CD4-positive, alpha-beta memory T cell (primary cell): ENCODE results near the gene BOD1L1. TPM values are rescaled to one million over a fixed set of nuclear protein-coding genes. Genes with fewer than 3 reads are reported as not detected.
"Not testable (repeated sequence)": the region's sequence is repeated elsewhere in the genome, so short reads cannot be mapped to it uniquely, and the experiment has no call there.

ENCODE experiments used
- CTCF ChIA-PET: fragments of 350-600 bp; sonication (Branson Sonifier 250); formaldehyde crosslinking; loops from one replicate; lab custom pipeline; 2021; ENCODE audit warnings: inconsistent platforms; ENCODE audit not compliant: partially characterized antibody; lab: Charles Lee
- POLR2A ChIA-PET: fragments of 350-600 bp; sonication (Branson Sonifier 250); formaldehyde crosslinking; loops from one replicate; lab custom pipeline; 2021; ENCODE audit not compliant: partially characterized antibody; lab: Charles Lee
- DNase-seq, 5 donors: peaks; one replicate each; pipeline versions ENCODE4 v3.0.0 to v3.0.0-alpha.2; 2020 to 2022; ENCODE audit warnings: mixed read lengths in 1 of 5
- H3K27ac ChIP-seq: one replicate; pipeline ENCODE4 v1.7.0; 2013; ENCODE audit warnings: low read depth, low read length
- H3K27me3 ChIP-seq: 2 replicates; pipeline ENCODE4 v1.7.0; 2013; ENCODE audit warnings: mild to moderate bottlenecking, low read length, moderate library complexity; ENCODE audit not compliant: insufficient read depth
- H3K36me3 ChIP-seq: 2 replicates; pipeline ENCODE4 v1.7.0; 2013; ENCODE audit warnings: mild to moderate bottlenecking, low read length, moderate library complexity; ENCODE audit not compliant: insufficient read depth
- H3K4me1 ChIP-seq: 2 replicates; pipeline ENCODE4 v1.7.0; 2013; ENCODE audit warnings: mild to moderate bottlenecking, low read length, moderate library complexity; ENCODE audit not compliant: insufficient read depth
- H3K4me3 ChIP-seq, 2 donors: one replicate each; pipeline ENCODE4 v1.7.0; 2013; ENCODE audit warnings: low read length in 2 of 2, mild to moderate bottlenecking in 1 of 2
- H3K9me3 ChIP-seq, 2 donors: one replicate each; pipeline ENCODE4 v1.7.0; 2013; ENCODE audit warnings: low read length in 2 of 2, control low read depth in 1 of 2; ENCODE audit not compliant: control insufficient read depth in 1 of 2
- H3K27ac Mint-ChIP-seq, 7 donors: one replicate each; pipeline ENCODE4 v1.8.0; 2020 to 2021; ENCODE audit warnings: mixed read lengths in 7 of 7, mild to moderate bottlenecking in 6 of 7, inconsistent platforms in 3 of 7, moderate library complexity in 3 of 7
- H3K27me3 Mint-ChIP-seq, 2 donors: one replicate each; pipeline ENCODE4 v1.8.0; 2020 to 2021; ENCODE audit warnings: mixed read lengths in 2 of 2
- H3K36me3 Mint-ChIP-seq, 2 donors: one replicate each; pipeline ENCODE4 v1.8.0; 2020 to 2021; ENCODE audit warnings: mixed read lengths in 2 of 2, inconsistent platforms in 1 of 2, mild to moderate bottlenecking in 1 of 2
- H3K4me1 Mint-ChIP-seq, 4 donors: one replicate each; pipeline ENCODE4 v1.8.0; 2020 to 2021; ENCODE audit warnings: mixed read lengths in 4 of 4, mild to moderate bottlenecking in 1 of 4
- H3K4me3 Mint-ChIP-seq, 8 donors: one replicate each; pipeline ENCODE4 v1.8.0; 2020 to 2021; ENCODE audit warnings: mixed read lengths in 8 of 8, mild to moderate bottlenecking in 7 of 8, moderate library complexity in 6 of 8, inconsistent platforms in 3 of 8
- H3K9me3 Mint-ChIP-seq, 8 donors: one replicate each; pipeline ENCODE4 v1.8.0; 2020 to 2021; ENCODE audit warnings: mixed read lengths in 8 of 8, mild to moderate bottlenecking in 5 of 8, inconsistent platforms in 3 of 8, moderate library complexity in 1 of 8
- intact Hi-C: fragments of 100-400 bp; cut with micrococcal nuclease; formaldehyde crosslinking; loops from one replicate; pipeline ENCODE4 v1.15.1; 2023
- polyA plus RNA-seq, 2 donors: library from polyadenylated mRNA; unstranded; fragments of 300-500 nt; fragmentation: Illumina TruSeq; gene quantifications; one replicate each; pipeline ENCODE4 v1.2.3, GENCODE V29; 2021
- total RNA-seq, 2 experiments: library from RNA; stranded (reverse); gene quantifications; one replicate each; pipeline ENCODE4 v1.2.3, GENCODE V29; 2021

Gene BOD1L1
- total and polyA plus RNA-seq, 4 experiments from 2014 or later, result 0.86 to 72.3 (median 37.3) TPM

- H3K27ac ChIP-seq, H3K4me3 ChIP-seq, H3K4me1 Mint-ChIP-seq, H3K4me1 ChIP-seq, H3K36me3 Mint-ChIP-seq, H3K36me3 ChIP-seq, H3K9me3 ChIP-seq, H3K9me3 Mint-ChIP-seq, H3K4me3 Mint-ChIP-seq, H3K27ac Mint-ChIP-seq, CTCF ChIA-PET, POLR2A ChIA-PET, intact Hi-C loops, DNase-seq, H3K27me3 ChIP-seq: not testable (repeated sequence)
- H3K27me3 Mint-ChIP-seq, result peaks cover 9 to 11% of the 10 kb centered on the region in 2 donors
Measured at GRCh38 chr4:13560111-13560510, 67.4 kb downstream of the BOD1L1 start.

GRCh38 chr4:13559413-13559812 lies 68.1 kb downstream of the BOD1L1 start:
- H3K27ac Mint-ChIP-seq, result peak overlapping the region in 1 of 7 donors; percentile 54

DNA sequence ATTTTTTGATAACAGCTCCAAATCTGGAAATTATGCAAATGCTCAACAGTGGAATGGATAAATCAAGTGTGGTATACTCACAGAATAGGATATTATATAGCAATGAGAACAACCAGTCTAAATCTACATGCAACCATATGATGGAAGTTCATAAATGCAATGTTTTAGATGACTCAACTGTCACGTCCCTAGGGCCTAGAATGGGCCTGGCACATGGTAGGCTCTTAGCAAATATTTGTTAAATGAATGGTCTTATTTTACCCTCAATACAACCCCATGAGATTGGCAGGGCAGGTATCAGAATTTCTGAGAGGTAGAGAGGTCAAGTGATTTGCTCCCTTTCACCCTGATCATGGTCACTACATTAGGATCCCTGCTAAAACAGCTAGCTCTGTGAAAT lies 68.6 kb downstream of the BOD1L1 start:
- no peak overlapping the region for H3K4me3 ChIP-seq
- ChIA-PET POLR2A (no interaction called here), CTCF (no interaction called here)
- no peaks in the 10 kb centered on the region for H3K36me3 Mint-ChIP-seq
- peaks cover 10 to 11% of the 10 kb centered on the region in 2 donors for H3K27me3 Mint-ChIP-seq
- H3K27me3 ChIP-seq, result no peaks in the 10 kb centered on the region
- H3K4me1 ChIP-seq, result no peaks in the 10 kb centered on the region
- H3K9me3 ChIP-seq, result no peaks in the 10 kb centered on the region
- H3K4me1 Mint-ChIP-seq, result no peaks in the 10 kb centered on the region
- no peak overlapping the region for H3K27ac ChIP-seq
- intact Hi-C loops, result no loop called here
- no peak overlapping the region for H3K4me3 Mint-ChIP-seq
- no peaks in the 10 kb centered on the region for H3K36me3 ChIP-seq
- no peaks in the 10 kb centered on the region for H3K9me3 Mint-ChIP-seq
- no peak overlapping the region for H3K27ac Mint-ChIP-seq
- no peak for DNase-seq

More at GRCh38 chr4:13559413-13559812, 68.1 kb downstream of the BOD1L1 start:
- Histone ChIP-seq H3K27me3 (no peaks in the 10 kb centered on the region), H3K4me1 (no peaks in the 10 kb centered on the region), H3K9me3 (no peaks in the 10 kb centered on the region), H3K4me3 (no peak overlapping the region), H3K36me3 (no peaks in the 10 kb centered on the region), H3K27ac (no peak overlapping the region)
- CTCF ChIA-PET, result no interaction called here
- Mint-ChIP-seq H3K4me3 (no peak overlapping the region), H3K36me3 (no peaks in the 10 kb centered on the region), H3K4me1 (no peaks in the 10 kb centered on the region), H3K27me3 (peaks cover 9 to 11% of the 10 kb centered on the region in 2 donors), H3K9me3 (peaks cover 0 to 2% (median 0%) of the 10 kb centered on the region in 8 donors)
- intact Hi-C loops, result no loop called here
- POLR2A ChIA-PET, result no interaction called here
- DNase-seq, result no peak

- Mint-ChIP-seq H3K4me1 (no peaks in the 10 kb centered on the region), H3K9me3 (peaks cover 0 to 4% (median 0%) of the 10 kb centered on the region in 8 donors), H3K4me3 (no peak overlapping the region), H3K27ac (no peak overlapping the region), H3K36me3 (no peaks in the 10 kb centered on the region), H3K27me3 (peaks cover 34 to 38% of the 10 kb centered on the region in 2 donors)
- intact Hi-C loops, result no loop called here
- H3K4me1 ChIP-seq, result no peaks in the 10 kb centered on the region
- ChIA-PET CTCF (no interaction called here), POLR2A (no interaction called here)
- no peak overlapping the region for H3K27ac ChIP-seq
- H3K9me3 ChIP-seq, result no peaks in the 10 kb centered on the region
- no peak for DNase-seq
- no peak overlapping the region for H3K4me3 ChIP-seq
- peaks cover 1% of the 10 kb centered on the region for H3K27me3 ChIP-seq
- no peaks in the 10 kb centered on the region for H3K36me3 ChIP-seq
Measured at GRCh38 chr4:13555325-13555724, 72.2 kb downstream of the BOD1L1 start.

DNA sequence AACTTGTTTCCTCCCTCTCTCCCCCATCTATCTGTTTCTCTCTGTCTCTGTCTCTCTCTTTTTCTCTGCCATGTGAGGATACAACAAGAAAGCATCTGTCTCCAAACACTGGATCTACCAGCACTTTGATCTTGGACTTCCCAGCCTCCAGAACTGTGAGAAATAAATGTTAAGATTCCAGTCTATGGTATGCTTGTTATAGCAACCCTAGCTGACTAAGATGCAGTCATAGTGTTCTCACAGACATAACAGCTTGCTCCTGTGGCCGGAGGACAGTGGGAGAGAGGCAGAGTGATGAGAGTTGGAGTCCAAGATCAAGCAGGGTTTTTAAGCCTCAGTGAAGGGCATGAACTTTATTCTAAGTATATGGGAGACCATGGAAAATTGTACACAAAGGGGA lies 74.4 kb downstream of the BOD1L1 start:
- Mint-ChIP-seq H3K4me3 (no peak overlapping the region), H3K4me1 (peaks cover 8 to 11% (median 9%) of the 10 kb centered on the region in 4 donors), H3K27ac (no peak overlapping the region), H3K9me3 (peaks cover 0 to 4% (median 0%) of the 10 kb centered on the region in 8 donors), H3K36me3 (no peaks in the 10 kb centered on the region), H3K27me3 (peaks cover 48 to 49% of the 10 kb centered on the region in 2 donors)
- H3K4me1 ChIP-seq, result peaks cover 10% of the 10 kb centered on the region
- no peak overlapping the region for H3K4me3 ChIP-seq
- no peak for DNase-seq
- H3K27me3 ChIP-seq, result peaks cover 21% of the 10 kb centered on the region
- ChIA-PET CTCF (no interaction called here), POLR2A (no interaction called here)
- no peaks in the 10 kb centered on the region for H3K9me3 ChIP-seq
- H3K36me3 ChIP-seq, result no peaks in the 10 kb centered on the region
- H3K27ac ChIP-seq, result no peak overlapping the region
- intact Hi-C loops, result no loop called here

GRCh38 chr4:13548984-13549546 lies 78.5 kb downstream of the BOD1L1 start:
- peaks cover 20 to 31% (median 26%) of the 10 kb centered on the region in 4 donors for H3K4me1 Mint-ChIP-seq
- POLR2A ChIA-PET, result no interaction called here
- CTCF ChIA-PET, result interaction anchor here (1.0 to 2.1 kb wide), 4 partner anchors 697 to 820 kb away, joined by 3 to 13 read pairs (median 4); no protein-coding TSS in a partner anchor
- no peaks in the 10 kb centered on the region for H3K36me3 ChIP-seq
- peaks cover 0 to 4% of the 10 kb centered on the region in 2 donors for H3K36me3 Mint-ChIP-seq
- no peaks in the 10 kb centered on the region for H3K9me3 ChIP-seq
- no peak overlapping the region for H3K4me3 ChIP-seq
- peak overlapping the region in 2 of 7 donors; percentile 59 to 77 for H3K27ac Mint-ChIP-seq
- H3K4me1 ChIP-seq, result peaks cover 39% of the 10 kb centered on the region
- intact Hi-C loops, result loop anchor here (2.0 kb wide), 1 partner anchor 704 kb away; no protein-coding TSS in a partner anchor
- H3K9me3 Mint-ChIP-seq, result peaks cover 2 to 15% (median 10%) of the 10 kb centered on the region in 8 donors
- peak overlapping the region in 7 of 8 donors; percentile 32 to 78 (median 56) for H3K4me3 Mint-ChIP-seq
- DNase-seq, result peak; percentile 66 to 71 (median 69)
- H3K27me3 ChIP-seq, result peaks cover 43% of the 10 kb centered on the region
- no peak overlapping the region for H3K27ac ChIP-seq
- H3K27me3 Mint-ChIP-seq, result peaks cover 56 to 58% of the 10 kb centered on the region in 2 donors

- Mint-ChIP-seq H3K9me3 (peaks cover 2 to 15% (median 10%) of the 10 kb centered on the region in 8 donors), H3K27me3 (peaks cover 56 to 59% of the 10 kb centered on the region in 2 donors), H3K36me3 (peaks cover 0 to 4% of the 10 kb centered on the region in 2 donors), H3K27ac (peak overlapping the region in 2 of 7 donors; percentile 59 to 77), H3K4me3 (peak overlapping the region; percentile 32 to 78 (median 58)), H3K4me1 (peaks cover 22 to 35% (median 28%) of the 10 kb centered on the region in 4 donors)
- Histone ChIP-seq H3K9me3 (no peaks in the 10 kb centered on the region), H3K4me1 (peaks cover 47% of the 10 kb centered on the region), H3K36me3 (no peaks in the 10 kb centered on the region), H3K4me3 (no peak overlapping the region), H3K27ac (no peak overlapping the region), H3K27me3 (peaks cover 48% of the 10 kb centered on the region)
- CTCF ChIA-PET, result interaction anchor here (0.7 to 2.1 kb wide), 7 partner anchors 8 to 819 kb away, joined by 3 to 13 read pairs (median 4); no protein-coding TSS in a partner anchor
- POLR2A ChIA-PET, result no interaction called here
- no peak for DNase-seq
- intact Hi-C loops, result loop anchor here (2.0 kb wide), 1 partner anchor 704 kb away; no protein-coding TSS in a partner anchor
Measured at GRCh38 chr4:13548059-13548983, 79.2 kb downstream of the BOD1L1 start.
